Activated B cell treated with CpG ODN at 0.5 μM for 24 hours (primary cell): ENCODE data around the gene KCNH3. TPM values are rescaled to one million over a fixed set of nuclear protein-coding genes. Genes with fewer than 3 reads are reported as not detected.

Experiments
- ATAC-seq: fragments of 200-7000 bp; cut with Tn5 transposase; one replicate; pipeline ENCODE4 v1.10.0; 2021; ENCODE audit warnings: low read depth, mild to moderate bottlenecking, moderate library complexity
- CTCF ChIA-PET: fragments of 350-600 bp; sonication (Branson Sonifier 250); formaldehyde crosslinking; loops from one replicate; lab custom pipeline; 2021; ENCODE audit warnings: antibody characterized with exemption; lab: Charles Lee
- POLR2A ChIA-PET: fragments of 350-600 bp; sonication (Branson Sonifier 250); formaldehyde crosslinking; loops from one replicate; lab custom pipeline; 2021; ENCODE audit warnings: antibody characterized with exemption; lab: Charles Lee
- DNase-seq: peaks from one replicate; pipeline ENCODE4 v3.0.0; 2022
- H3K27ac Mint-ChIP-seq: one replicate; pipeline ENCODE4 v1.8.0; 2020; ENCODE audit warnings: mixed read lengths
- H3K27me3 Mint-ChIP-seq: one replicate; pipeline ENCODE4 v1.8.0; 2021; ENCODE audit warnings: mixed read lengths
- H3K36me3 Mint-ChIP-seq: one replicate; pipeline ENCODE4 v1.8.0; 2021; ENCODE audit warnings: low read depth, mixed read lengths
- H3K4me1 Mint-ChIP-seq: one replicate; pipeline ENCODE4 v1.8.0; 2021; ENCODE audit warnings: mixed read lengths
- H3K4me3 Mint-ChIP-seq: one replicate; pipeline ENCODE4 v1.8.0; 2020; ENCODE audit warnings: mild to moderate bottlenecking, mixed read lengths
- H3K9me3 Mint-ChIP-seq: one replicate; pipeline ENCODE4 v1.8.0; 2020; ENCODE audit warnings: mixed read lengths
- intact Hi-C: fragments of 100-400 bp; cut with micrococcal nuclease; formaldehyde crosslinking; loops from one replicate; pipeline ENCODE4 v1.15.1; 2024
- total RNA-seq: library from RNA; stranded (reverse); gene quantifications from 2 replicates; pipeline ENCODE4 v1.2.3, GENCODE V29; 2022
- TF ChIP-seq, protein P1 (sequence below): fragments of 200-600 bp; IDR thresholded peaks from one replicate; pipeline ENCODE4 v1.8.0; 2022; ENCODE audit warnings: antibody characterized with exemption, mild to moderate bottlenecking

The KCNH3 gene
- total RNA-seq, 1 donor from 2014 or later: 0.44 TPM

DNA sequence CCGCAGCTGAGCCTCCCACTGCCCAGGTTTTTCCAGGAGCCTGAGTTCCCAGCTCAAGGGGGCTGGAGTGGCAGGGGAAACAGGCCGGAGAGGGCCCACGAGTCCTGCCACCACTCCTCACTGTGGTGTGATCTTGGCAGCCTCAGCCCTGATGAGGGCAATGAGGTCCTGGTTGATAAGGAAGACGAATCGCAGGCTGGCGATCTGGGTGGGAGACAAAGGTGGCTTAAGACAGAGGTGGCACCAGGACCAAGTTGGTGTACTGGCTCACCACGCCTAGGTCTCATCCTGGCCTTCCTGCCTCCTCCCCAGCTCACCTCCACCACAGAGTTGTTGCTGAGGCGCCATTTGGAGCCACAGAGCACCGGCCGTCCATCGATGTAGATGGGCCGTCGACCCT lies 19.7 kb downstream of the KCNH3 start:
- Mint-ChIP-seq H3K36me3 (peaks cover 64% of the 10 kb centered on the region), H3K9me3 (no peaks in the 10 kb centered on the region), H3K27me3 (no peaks in the 10 kb centered on the region), H3K4me3 (no peak overlapping the region), H3K4me1 (no peaks in the 10 kb centered on the region), H3K27ac (no peak overlapping the region)
- intact Hi-C loops: no loop called here
- DNase-seq (no peak), ATAC-seq (no peak)
- POLR2A ChIA-PET: interaction anchor here (0.6 to 0.9 kb wide), 2 partner anchors 9 to 491 kb away, joined by 3 read pairs; no protein-coding TSS in a partner anchor
- TF ChIP-seq, protein P1, sequence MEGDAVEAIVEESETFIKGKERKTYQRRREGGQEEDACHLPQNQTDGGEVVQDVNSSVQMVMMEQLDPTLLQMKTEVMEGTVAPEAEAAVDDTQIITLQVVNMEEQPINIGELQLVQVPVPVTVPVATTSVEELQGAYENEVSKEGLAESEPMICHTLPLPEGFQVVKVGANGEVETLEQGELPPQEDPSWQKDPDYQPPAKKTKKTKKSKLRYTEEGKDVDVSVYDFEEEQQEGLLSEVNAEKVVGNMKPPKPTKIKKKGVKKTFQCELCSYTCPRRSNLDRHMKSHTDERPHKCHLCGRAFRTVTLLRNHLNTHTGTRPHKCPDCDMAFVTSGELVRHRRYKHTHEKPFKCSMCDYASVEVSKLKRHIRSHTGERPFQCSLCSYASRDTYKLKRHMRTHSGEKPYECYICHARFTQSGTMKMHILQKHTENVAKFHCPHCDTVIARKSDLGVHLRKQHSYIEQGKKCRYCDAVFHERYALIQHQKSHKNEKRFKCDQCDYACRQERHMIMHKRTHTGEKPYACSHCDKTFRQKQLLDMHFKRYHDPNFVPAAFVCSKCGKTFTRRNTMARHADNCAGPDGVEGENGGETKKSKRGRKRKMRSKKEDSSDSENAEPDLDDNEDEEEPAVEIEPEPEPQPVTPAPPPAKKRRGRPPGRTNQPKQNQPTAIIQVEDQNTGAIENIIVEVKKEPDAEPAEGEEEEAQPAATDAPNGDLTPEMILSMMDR: no peak
- CTCF ChIA-PET: interaction anchor here (0.6 kb wide), 1 partner anchor 180 kb away, joined by 4 read pairs; no protein-coding TSS in a partner anchor

DNA sequence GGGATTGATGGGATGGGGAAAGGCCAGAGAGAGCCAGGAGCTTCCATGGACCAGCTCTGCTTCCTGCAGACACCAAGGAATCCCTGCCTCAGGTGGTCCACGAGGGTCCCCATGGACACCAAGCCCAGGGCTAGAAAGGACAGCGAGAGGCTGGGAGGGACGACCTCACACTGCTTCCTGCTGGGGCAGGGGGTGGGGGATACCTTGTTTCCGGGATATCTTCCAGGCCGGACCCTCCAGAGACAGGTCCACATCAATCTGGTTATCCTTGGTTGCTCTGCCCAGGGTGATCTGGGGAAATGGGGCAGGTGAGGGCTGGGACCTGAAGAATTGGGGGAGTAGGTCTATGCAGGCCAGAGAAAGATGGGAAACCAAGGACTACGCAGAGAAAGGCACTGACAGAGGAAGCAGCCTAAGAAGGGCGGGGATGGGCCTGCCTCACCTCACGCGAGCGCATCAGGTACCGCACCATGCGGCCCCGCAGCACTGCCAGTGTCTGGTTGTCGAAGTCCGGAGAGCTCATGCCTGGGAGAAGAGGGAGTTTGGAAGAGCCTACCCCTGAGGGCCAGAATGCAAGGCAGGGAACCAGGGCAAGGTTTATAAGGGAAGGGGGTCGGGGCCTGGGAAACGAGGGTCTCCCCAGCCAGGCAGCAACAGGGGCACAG lies 20.3 kb downstream of the KCNH3 start:
- ChIA-PET POLR2A (no interaction called here), CTCF (no interaction called here)
- Mint-ChIP-seq H3K4me1 (no peaks in the 10 kb centered on the region), H3K27me3 (no peaks in the 10 kb centered on the region), H3K9me3 (no peaks in the 10 kb centered on the region), H3K27ac (no peak overlapping the region), H3K36me3 (peaks cover 71% of the 10 kb centered on the region), H3K4me3 (no peak overlapping the region)
- DNase-seq (no peak), ATAC-seq (no peak)
- intact Hi-C loops: no loop called here
- TF ChIP-seq, protein P1: no peak

DNA sequence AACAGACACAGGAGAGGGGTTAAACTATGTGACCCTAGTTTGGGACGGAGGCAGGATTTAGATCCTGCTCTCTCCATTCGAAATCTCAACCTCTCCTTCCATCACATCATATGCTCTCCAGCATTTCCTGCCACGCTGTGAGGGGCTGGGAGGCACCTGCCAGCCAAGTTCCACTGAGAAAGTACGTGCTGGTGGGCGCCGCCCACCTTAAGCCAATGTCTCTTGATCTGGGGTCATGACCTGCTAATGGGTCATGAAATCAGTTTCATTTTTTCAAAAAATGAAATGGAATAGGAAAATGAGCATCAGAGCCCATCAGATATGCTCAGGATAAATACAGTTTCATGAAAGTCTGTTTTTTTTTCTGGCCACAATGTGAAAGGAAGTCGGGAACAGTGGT lies 21.9 kb downstream of the KCNH3 start:
- Mint-ChIP-seq H3K4me1 (no peaks in the 10 kb centered on the region), H3K4me3 (no peak overlapping the region), H3K27ac (no peak overlapping the region), H3K9me3 (no peaks in the 10 kb centered on the region), H3K27me3 (no peaks in the 10 kb centered on the region), H3K36me3 (peaks cover 78% of the 10 kb centered on the region)
- intact Hi-C loops: loop anchor here (10.0 kb wide), 1 partner anchor 264 kb away; the partner anchor contains the start of gene NCKAP5L
- CTCF ChIA-PET: no interaction called here
- ATAC-seq (no peak), DNase-seq (no peak)
- TF ChIP-seq, protein P1: no peak
- POLR2A ChIA-PET: no interaction called here

DNA sequence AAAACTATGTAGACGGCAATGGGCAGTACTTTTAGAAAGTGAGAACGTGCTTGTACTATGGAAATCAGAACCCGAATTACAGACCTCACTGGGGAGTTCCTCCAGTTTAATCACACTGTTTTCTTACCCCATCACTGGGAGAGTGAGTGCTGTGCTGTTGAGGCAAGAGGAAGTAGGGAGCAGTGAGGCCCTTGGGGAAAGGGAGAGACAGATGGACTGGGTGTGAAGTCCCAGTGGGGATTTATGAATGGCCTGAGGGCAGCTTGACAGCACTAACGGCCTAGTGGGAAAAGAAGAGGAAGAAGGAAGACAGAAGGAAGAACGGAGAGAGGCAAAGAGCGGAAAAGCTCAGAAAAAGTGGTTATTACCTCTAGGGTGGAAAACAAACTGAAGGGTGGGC lies 23.4 kb downstream of the KCNH3 start:
- Mint-ChIP-seq H3K36me3 (peaks cover 68% of the 10 kb centered on the region), H3K9me3 (no peaks in the 10 kb centered on the region), H3K4me3 (no peak overlapping the region), H3K27me3 (no peaks in the 10 kb centered on the region), H3K27ac (no peak overlapping the region), H3K4me1 (peaks cover 5% of the 10 kb centered on the region)
- ChIA-PET POLR2A (no interaction called here), CTCF (no interaction called here)
- DNase-seq (no peak), ATAC-seq (no peak)
- TF ChIP-seq, protein P1: no peak
- intact Hi-C loops: loop anchor here (10.0 kb wide), 1 partner anchor 263 kb away; the partner anchor contains the start of gene NCKAP5L

DNA sequence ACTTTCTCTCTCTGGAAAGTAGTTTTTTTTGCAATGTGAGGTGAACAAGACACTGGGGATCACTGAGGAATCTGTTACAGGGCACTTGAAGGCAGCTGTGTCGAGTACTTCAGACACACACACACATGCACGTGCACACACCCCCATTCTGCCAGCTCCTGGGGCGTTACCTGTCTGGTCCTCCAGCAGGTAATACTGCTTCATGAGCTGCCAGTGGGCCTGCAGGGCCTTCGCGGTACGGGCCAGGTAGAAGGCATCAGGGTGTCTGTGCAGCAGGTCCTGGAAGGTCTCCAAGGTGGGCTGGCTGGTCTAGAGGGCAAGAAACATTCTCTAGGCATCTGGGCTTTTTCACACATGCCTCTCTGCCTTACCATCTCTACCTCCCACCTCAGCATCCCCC lies 24.0 kb downstream of the KCNH3 start:
- intact Hi-C loops: loop anchor here (10.0 kb wide), 1 partner anchor 262 kb away; the partner anchor contains the start of gene NCKAP5L
- H3K4me3 Mint-ChIP-seq: no peak overlapping the region
- ChIA-PET CTCF (no interaction called here), POLR2A (no interaction called here)
- no peaks in the 10 kb centered on the region for H3K27me3 Mint-ChIP-seq
- H3K9me3 Mint-ChIP-seq: no peaks in the 10 kb centered on the region
- no peak overlapping the region for H3K27ac Mint-ChIP-seq
- TF ChIP-seq, protein P1: no peak
- H3K4me1 Mint-ChIP-seq: peaks cover 10% of the 10 kb centered on the region
- peaks cover 73% of the 10 kb centered on the region for H3K36me3 Mint-ChIP-seq
- no peak for DNase-seq
- ATAC-seq: no peak
